Upper lobe of left lung (tissue), 4 donors: ENCODE data around the gene TTC17.

ENCODE experiments used
- POLR2A ChIP-seq, 4 donors: fragments of 450-650 bp; IDR thresholded peaks; one replicate each; pipeline ENCODE4 v1.5.1; 2016 to 2017; ENCODE audit warnings: antibody characterized with exemption in 4 of 4, mild to moderate bottlenecking in 2 of 4
- POLR2AphosphoS5 ChIP-seq, 2 donors: sonication (generic); formaldehyde crosslinking; IDR thresholded peaks; one replicate each; pipeline ENCODE4 v1.5.1; 2017; ENCODE audit warnings: antibody characterized with exemption in 2 of 2
- TF ChIP-seq, protein P1 (sequence below), 6 experiments: fragments of 450-650 bp in 4 of 6; fragments of 200-600 bp in 2 of 6; sonication (generic) in 2 of 6; IDR thresholded peaks; one replicate each; pipeline ENCODE4 v1.5.1; 2016 to 2019; ENCODE audit warnings: antibody characterized with exemption in 6 of 6

DNA sequence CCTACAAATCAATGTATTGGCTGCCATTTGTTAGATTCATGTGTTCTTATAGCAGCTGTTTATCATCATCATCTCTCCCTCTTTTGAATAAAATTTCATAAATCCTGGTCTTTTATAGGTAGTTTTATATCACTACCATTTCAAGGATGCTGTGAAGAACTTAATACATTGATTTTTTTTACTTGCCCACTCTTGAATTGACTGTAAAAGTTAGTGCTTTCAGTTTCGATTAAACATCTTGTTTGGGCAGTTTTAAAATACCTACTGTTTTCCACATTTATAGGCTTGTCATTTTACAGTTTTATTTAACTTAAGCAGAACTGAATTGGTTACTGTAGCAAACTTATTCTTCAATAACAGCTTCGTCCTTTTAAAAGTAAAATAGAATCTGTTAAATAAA, 59.5 kb downstream of the TTC17 start:
- TF ChIP-seq, protein P1, sequence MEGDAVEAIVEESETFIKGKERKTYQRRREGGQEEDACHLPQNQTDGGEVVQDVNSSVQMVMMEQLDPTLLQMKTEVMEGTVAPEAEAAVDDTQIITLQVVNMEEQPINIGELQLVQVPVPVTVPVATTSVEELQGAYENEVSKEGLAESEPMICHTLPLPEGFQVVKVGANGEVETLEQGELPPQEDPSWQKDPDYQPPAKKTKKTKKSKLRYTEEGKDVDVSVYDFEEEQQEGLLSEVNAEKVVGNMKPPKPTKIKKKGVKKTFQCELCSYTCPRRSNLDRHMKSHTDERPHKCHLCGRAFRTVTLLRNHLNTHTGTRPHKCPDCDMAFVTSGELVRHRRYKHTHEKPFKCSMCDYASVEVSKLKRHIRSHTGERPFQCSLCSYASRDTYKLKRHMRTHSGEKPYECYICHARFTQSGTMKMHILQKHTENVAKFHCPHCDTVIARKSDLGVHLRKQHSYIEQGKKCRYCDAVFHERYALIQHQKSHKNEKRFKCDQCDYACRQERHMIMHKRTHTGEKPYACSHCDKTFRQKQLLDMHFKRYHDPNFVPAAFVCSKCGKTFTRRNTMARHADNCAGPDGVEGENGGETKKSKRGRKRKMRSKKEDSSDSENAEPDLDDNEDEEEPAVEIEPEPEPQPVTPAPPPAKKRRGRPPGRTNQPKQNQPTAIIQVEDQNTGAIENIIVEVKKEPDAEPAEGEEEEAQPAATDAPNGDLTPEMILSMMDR (IDR thresholded peaks at IDR 0.05) = no peak
- no peak for TF ChIP-seq POLR2A (IDR thresholded peaks at IDR 0.05)
- no peak for TF ChIP-seq POLR2AphosphoS5 (IDR thresholded peaks at IDR 0.05)
